SU-DHL-6 (cell line): ENCODE results near the gene BOD1L1.

Source experiments
- H2AFZ ChIP-seq: fragments of 200-600 bp; sonication (generic); 2 replicates; pipeline ENCODE4 v1.6.1; 2014; ENCODE audit warnings: low read depth, mild to moderate bottlenecking, moderate library complexity, mixed read lengths, antibody characterized with exemption, low read length; ENCODE audit not compliant: severe bottlenecking
- H3F3A ChIP-seq: fragments of 200-600 bp; shearing (Covaris generic); 2 replicates; pipeline ENCODE4 v1.6.0; 2016; ENCODE audit warnings: antibody characterized with exemption, mild to moderate bottlenecking; ENCODE audit not compliant: insufficient read depth
- H3K27ac ChIP-seq: fragments of 200-600 bp; sonication (generic); 2 replicates; pipeline ENCODE4 v1.5.1; 2016; ENCODE audit warnings: low read depth, mild to moderate bottlenecking, low read length, moderate library complexity, mixed read lengths
- H3K27me3 ChIP-seq: fragments of 200-600 bp; sonication (generic), shearing (Covaris generic); 2 replicates; pipeline ENCODE4 v1.6.0; 2014; ENCODE audit warnings: mild to moderate bottlenecking, low read length
- H3K36me3 ChIP-seq: fragments of 200-600 bp; sonication (generic); 2 replicates; pipeline ENCODE4 v1.6.1; 2014; ENCODE audit warnings: mild to moderate bottlenecking, low read length, mixed read lengths
- H3K4me2 ChIP-seq: fragments of 300-600, 200-600 bp; shearing (Covaris generic), sonication (generic); 2 replicates; pipeline ENCODE4 v1.6.0; 2014; ENCODE audit warnings: low read length, low read depth, mild to moderate bottlenecking; ENCODE audit not compliant: poor library complexity, severe bottlenecking
- H3K4me3 ChIP-seq: fragments of 200-600 bp; sonication (generic); 2 replicates; pipeline ENCODE4 v1.5.1; 2014; ENCODE audit warnings: antibody characterized with exemption, low read length, mild to moderate bottlenecking, mixed read lengths; ENCODE audit not compliant: insufficient read depth, poor library complexity, severe bottlenecking
- H3K79me2 ChIP-seq: fragments of 200-600 bp; sonication (generic); 2 replicates; pipeline ENCODE4 v1.6.1; 2014; ENCODE audit warnings: mild to moderate bottlenecking, low read length, moderate library complexity; ENCODE audit not compliant: insufficient read depth
- H3K9ac ChIP-seq: fragments of 200-600 bp; sonication (generic); 2 replicates; pipeline ENCODE4 v1.7.0; 2014; ENCODE audit warnings: mild to moderate bottlenecking, low read length
- H3K9me2 ChIP-seq: fragments of 200-600 bp; sonication (generic); replicated peaks from 2 replicates; pipeline ENCODE4 v1.6.1; 2014; ENCODE audit warnings: low read length; ENCODE audit not compliant: insufficient read depth
- H3K9me3 ChIP-seq: fragments of 200-600 bp; sonication (generic); 2 replicates; pipeline ENCODE4 v1.6.1; 2014; ENCODE audit warnings: low read length, mixed read lengths; ENCODE audit not compliant: insufficient read depth
- H4K20me1 ChIP-seq: fragments of 200-600 bp; sonication (generic); 2 replicates; pipeline ENCODE4 v1.6.1; 2014; ENCODE audit warnings: low read depth, mild to moderate bottlenecking, antibody characterized with exemption, low read length, moderate library complexity, mixed read lengths
- EZH2phosphoT487 ChIP-seq: fragments of 200-600 bp; sonication (generic), shearing (Covaris generic); conservative IDR thresholded peaks from 2 replicates; pipeline ENCODE4 v1.6.1; 2018; ENCODE audit warnings: mild to moderate bottlenecking, antibody characterized with exemption, low read length, moderate library complexity, mixed read lengths
- TF ChIP-seq, protein P1 (sequence below): fragments of 200-600 bp; sonication (generic); IDR thresholded peaks from one replicate; pipeline ENCODE4 v1.5.1; 2017; ENCODE audit warnings: antibody characterized with exemption, mild to moderate bottlenecking, low read length, moderate library complexity; ENCODE audit not compliant: insufficient read depth, poor library complexity, severe bottlenecking

The BOD1L1 gene

DNA sequence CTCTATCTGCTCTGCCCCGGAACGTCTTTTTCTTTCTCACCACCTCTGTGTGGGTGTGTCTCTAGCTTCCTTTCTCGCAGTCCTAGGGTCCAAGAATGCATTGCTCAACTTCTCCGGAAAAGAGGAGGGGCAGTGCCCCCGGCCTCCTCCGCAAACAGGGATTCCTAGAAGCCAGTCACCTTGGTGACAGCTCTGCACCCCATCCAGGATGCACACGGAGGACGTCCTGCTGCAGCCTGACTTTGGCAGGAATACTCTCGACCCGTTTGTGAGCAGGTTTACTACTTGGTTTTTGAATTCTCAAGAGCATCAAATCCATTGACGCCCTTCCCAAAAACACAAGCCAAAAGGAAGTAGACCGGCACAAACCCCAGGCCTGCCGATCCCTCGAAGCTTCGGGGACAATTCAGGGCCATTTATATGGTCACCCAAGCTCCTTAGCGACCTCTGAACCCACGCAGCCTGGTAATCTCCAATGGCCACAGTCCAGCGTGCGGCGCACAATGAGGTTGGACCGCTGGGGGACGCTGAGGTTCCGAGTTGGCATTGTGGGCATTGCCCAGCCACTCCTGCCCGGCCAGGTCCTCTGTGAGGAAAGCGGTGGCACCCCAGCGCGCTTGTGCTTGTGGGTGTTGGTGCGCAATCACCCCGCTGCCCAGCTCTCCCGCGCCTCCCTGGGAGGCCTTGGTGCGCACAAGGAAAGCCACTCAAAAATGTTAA lies 93.0 kb downstream of the BOD1L1 start:
- Histone ChIP-seq H3K27ac (no peak overlapping the region), H4K20me1 (no peaks in the 10 kb centered on the region), H3K36me3 (no peaks in the 10 kb centered on the region), H3K4me2 (no peak overlapping the region), H3F3A (no peaks in the 10 kb centered on the region), H3K27me3 (no peaks in the 10 kb centered on the region), H3K4me3 (no peak overlapping the region), H3K9ac (no peak overlapping the region), H3K9me2 (no peaks in the 10 kb centered on the region), H3K79me2 (no peaks in the 10 kb centered on the region), H3K9me3 (no peaks in the 10 kb centered on the region), H2AFZ (no peak overlapping the region)
- TF ChIP-seq, protein P1, sequence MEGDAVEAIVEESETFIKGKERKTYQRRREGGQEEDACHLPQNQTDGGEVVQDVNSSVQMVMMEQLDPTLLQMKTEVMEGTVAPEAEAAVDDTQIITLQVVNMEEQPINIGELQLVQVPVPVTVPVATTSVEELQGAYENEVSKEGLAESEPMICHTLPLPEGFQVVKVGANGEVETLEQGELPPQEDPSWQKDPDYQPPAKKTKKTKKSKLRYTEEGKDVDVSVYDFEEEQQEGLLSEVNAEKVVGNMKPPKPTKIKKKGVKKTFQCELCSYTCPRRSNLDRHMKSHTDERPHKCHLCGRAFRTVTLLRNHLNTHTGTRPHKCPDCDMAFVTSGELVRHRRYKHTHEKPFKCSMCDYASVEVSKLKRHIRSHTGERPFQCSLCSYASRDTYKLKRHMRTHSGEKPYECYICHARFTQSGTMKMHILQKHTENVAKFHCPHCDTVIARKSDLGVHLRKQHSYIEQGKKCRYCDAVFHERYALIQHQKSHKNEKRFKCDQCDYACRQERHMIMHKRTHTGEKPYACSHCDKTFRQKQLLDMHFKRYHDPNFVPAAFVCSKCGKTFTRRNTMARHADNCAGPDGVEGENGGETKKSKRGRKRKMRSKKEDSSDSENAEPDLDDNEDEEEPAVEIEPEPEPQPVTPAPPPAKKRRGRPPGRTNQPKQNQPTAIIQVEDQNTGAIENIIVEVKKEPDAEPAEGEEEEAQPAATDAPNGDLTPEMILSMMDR = no peak
- TF ChIP-seq EZH2phosphoT487 = no peak

DNA sequence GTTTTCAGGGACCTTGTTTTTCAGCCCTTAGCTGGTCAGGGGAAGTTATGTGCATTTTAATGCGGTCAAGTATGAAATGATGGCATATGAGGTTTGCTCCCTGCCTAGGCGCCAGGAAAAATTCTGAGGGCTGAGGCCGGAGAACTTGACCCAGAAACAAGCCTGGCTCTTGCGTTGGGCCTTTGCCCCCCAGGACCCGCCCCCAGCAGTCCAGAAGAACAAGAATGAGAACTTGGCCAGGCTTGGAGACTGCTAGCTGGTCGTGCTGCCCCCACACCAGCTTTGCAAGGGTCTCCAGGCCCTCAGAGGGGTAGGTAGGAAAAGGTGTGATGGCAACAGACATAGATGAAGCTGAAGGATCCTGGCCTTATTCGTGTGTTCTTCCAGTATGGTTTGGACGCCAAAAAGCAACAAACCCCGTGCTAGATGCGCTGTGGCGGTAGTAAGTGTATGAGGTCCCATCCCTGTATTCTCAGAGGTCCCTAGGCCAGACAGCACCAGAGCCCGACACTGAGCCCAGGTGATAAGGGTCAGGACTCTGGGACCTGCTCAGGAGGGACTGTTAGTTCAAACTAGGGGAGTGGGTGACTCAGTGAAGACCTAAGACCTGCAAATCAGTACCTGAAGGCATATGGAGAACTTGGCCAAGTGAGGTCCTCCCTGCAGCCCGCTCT lies 93.7 kb downstream of the BOD1L1 start:
- H3K9me2 ChIP-seq = no peaks in the 10 kb centered on the region
- H3K4me3 ChIP-seq = no peak overlapping the region
- H3K4me2 ChIP-seq = no peak overlapping the region
- no peak overlapping the region for H3K9ac ChIP-seq
- no peaks in the 10 kb centered on the region for H3K9me3 ChIP-seq
- no peaks in the 10 kb centered on the region for H3F3A ChIP-seq
- H3K27ac ChIP-seq = no peak overlapping the region
- no peaks in the 10 kb centered on the region for H4K20me1 ChIP-seq
- no peak overlapping the region for H2AFZ ChIP-seq
- TF ChIP-seq, protein P1 = no peak
- no peak for TF ChIP-seq EZH2phosphoT487
- H3K79me2 ChIP-seq = no peaks in the 10 kb centered on the region
- H3K27me3 ChIP-seq = no peaks in the 10 kb centered on the region
- H3K36me3 ChIP-seq = no peaks in the 10 kb centered on the region

DNA sequence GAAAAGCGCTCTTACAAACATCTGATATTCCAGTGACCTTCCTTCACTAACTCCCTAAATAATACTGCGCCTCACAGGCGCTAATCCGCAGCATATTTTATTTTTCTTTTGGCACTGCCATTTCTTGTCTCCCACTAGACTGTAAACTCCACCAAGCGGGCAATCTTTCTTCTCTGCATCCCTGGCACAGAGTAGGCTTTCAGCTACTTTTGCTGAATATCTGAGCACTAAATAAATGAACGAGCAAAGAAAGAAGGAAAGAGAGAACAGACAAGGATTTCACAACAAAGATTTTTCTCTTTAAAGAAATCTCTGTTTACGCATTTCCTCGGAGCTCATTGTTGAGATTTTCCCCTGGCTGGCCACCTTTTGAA lies 95.9 kb downstream of the BOD1L1 start:
- H3K9ac ChIP-seq = no peak overlapping the region
- no peak overlapping the region for H3K27ac ChIP-seq
- H3K4me2 ChIP-seq = no peak overlapping the region
- H3K9me2 ChIP-seq = no peaks in the 10 kb centered on the region
- no peaks in the 10 kb centered on the region for H3F3A ChIP-seq
- no peaks in the 10 kb centered on the region for H3K36me3 ChIP-seq
- H3K9me3 ChIP-seq = no peaks in the 10 kb centered on the region
- H2AFZ ChIP-seq = no peak overlapping the region
- H3K27me3 ChIP-seq = no peaks in the 10 kb centered on the region
- TF ChIP-seq EZH2phosphoT487 = no peak
- TF ChIP-seq, protein P1 = no peak
- H4K20me1 ChIP-seq = no peaks in the 10 kb centered on the region
- no peaks in the 10 kb centered on the region for H3K79me2 ChIP-seq
- H3K4me3 ChIP-seq = no peak overlapping the region
